K562 (cell line): Measurements from ENCODE around the gene CYSRT1. TPM values are rescaled to one million over a fixed set of nuclear protein-coding genes. Genes with fewer than 3 reads are reported as not detected.

Source experiments
- ATF1 ChIP-seq, 2 experiments: fragments of 450-650 bp in 1 of 2; IDR thresholded peaks; 2 replicates each; pipeline ENCODE4 v1.6.1; 2016; ENCODE audit warnings: missing compliant biosample characterization in 1 of 2, missing genetic modification characterization in 1 of 2
- CCNT2 ChIP-seq: IDR thresholded peaks from 2 replicates; pipeline ENCODE4 v1.6.1; 2011; ENCODE audit warnings: borderline replicate concordance, low read depth, mild to moderate bottlenecking, moderate library complexity, mixed read lengths, low read length; ENCODE audit not compliant: insufficient read length; ENCODE audit errors: extremely low read depth
- CXXC5 ChIP-seq: fragments of 250-450 bp; sonication (Bioruptor Pico); IDR thresholded peaks from 2 replicates; pipeline ENCODE4 v1.8.0; 2022; ENCODE audit warnings: inconsistent platforms, mild to moderate bottlenecking, moderate library complexity
- GATAD2B ChIP-seq: fragments of 450-650 bp; IDR thresholded peaks from 2 replicates; pipeline ENCODE4 v1.6.1; 2017; ENCODE audit warnings: mild to moderate bottlenecking, borderline replicate concordance
- KAT7 ChIP-seq: sonication (generic); formaldehyde crosslinking; IDR thresholded peaks from 2 replicates; pipeline ENCODE4 v1.8.0; 2022; ENCODE audit warnings: missing genetic modification reagents, mild to moderate bottlenecking, borderline replicate concordance
- MTA3 ChIP-seq: fragments of 450-650 bp; formaldehyde crosslinking; IDR thresholded peaks from 2 replicates; pipeline ENCODE4 v1.6.1; 2017; ENCODE audit warnings: mild to moderate bottlenecking, borderline replicate concordance
- NFYB ChIP-seq: IDR thresholded peaks from 2 replicates; pipeline ENCODE4 v1.6.1; 2011; ENCODE audit warnings: mild to moderate bottlenecking, moderate library complexity; ENCODE audit not compliant: insufficient read length; ENCODE audit errors: extremely low read depth
- NRF1 ChIP-seq, 2 experiments: fragments of 450-650 bp; IDR thresholded peaks in 1 of 2; conservative IDR thresholded peaks in 1 of 2; 2 replicates each; pipeline ENCODE4 v1.6.1; 2014; ENCODE audit warnings: mild to moderate bottlenecking in 2 of 2
- POLR2B ChIP-seq: fragments of 450-650 bp; IDR thresholded peaks from 2 replicates; pipeline ENCODE4 v1.6.1; 2018; ENCODE audit warnings: low read depth; ENCODE audit not compliant: partially characterized antibody
- RAD51 ChIP-seq: fragments of 450-650 bp; IDR thresholded peaks from 2 replicates; pipeline ENCODE4 v1.7.1; 2016; ENCODE audit warnings: low read depth, mild to moderate bottlenecking, borderline replicate concordance
- SP1 ChIP-seq: sonication (generic); formaldehyde crosslinking; IDR thresholded peaks from 2 replicates; pipeline ENCODE4 v1.8.1; 2022; ENCODE audit warnings: mild to moderate bottlenecking, missing genetic modification reagents
- SP2 ChIP-seq: IDR thresholded peaks from 2 replicates; pipeline ENCODE4 v1.6.1; 2011; ENCODE audit warnings: mild to moderate bottlenecking, low read depth, low read length, moderate library complexity; ENCODE audit not compliant: poor library complexity, severe bottlenecking; ENCODE audit errors: extremely low read depth
- TAF1 ChIP-seq: IDR thresholded peaks from 2 replicates; pipeline ENCODE4 v1.6.1; 2011; ENCODE audit warnings: mild to moderate bottlenecking, low read length, moderate library complexity; ENCODE audit not compliant: insufficient read depth, control insufficient read depth, severe bottlenecking; ENCODE audit errors: extremely low read depth
- ZNF583 ChIP-seq: fragments of 250-450 bp; sonication (Bioruptor Pico); IDR thresholded peaks from 2 replicates; pipeline ENCODE4 v1.4.0; 2020
- ZNF785 ChIP-seq: fragments of 250-450 bp; sonication (Bioruptor Pico); IDR thresholded peaks from 2 replicates; pipeline ENCODE4 v1.4.0; 2020; ENCODE audit warnings: mild to moderate bottlenecking
- polyA plus RNA-seq, 8 experiments: library from polyadenylated mRNA; depleted of rRNA in 4 of 8; stranded (reverse) in 5 of 8; unstranded in 3 of 8; fragments of >200 nt; fragmentation: Nextera tagmentation in 2 of 8; fragmentation: Illumina TruSeq in 1 of 8; extraction: Ambion mirVana in 2 of 8; extraction: Trizol in 1 of 8; gene quantifications; 2 replicates each; pipeline versions ENCODE4 v1.2.1 to v1.2.3, GENCODE V29; 2011 to 2014; ENCODE audit warnings: inconsistent platforms in 1 of 8, missing spikeins in 1 of 8
- total RNA-seq, 7 experiments: library from RNA; depleted of rRNA in 6 of 7; stranded (reverse); fragments of >200 nt in 6 of 7; fragmentation: Illumina TruSeq in 2 of 7; extraction: Trizol in 2 of 7; gene quantifications; 2 replicates each; pipeline versions ENCODE4 v1.2.1 to v1.2.3, GENCODE V29; 2011 to 2021; ENCODE audit warnings: low replicate concordance in 1 of 7
- TF ChIP-seq, protein P1 (sequence below): sonication (generic); formaldehyde crosslinking; IDR thresholded peaks from 2 replicates; pipeline ENCODE4 v1.9.0; 2022; ENCODE audit warnings: mild to moderate bottlenecking, missing genetic modification reagents
- TF ChIP-seq, protein P2 (sequence below): fragments of 250-450 bp; sonication (Bioruptor Pico); IDR thresholded peaks from 2 replicates; pipeline ENCODE4 v1.4.0; 2020; ENCODE audit warnings: mild to moderate bottlenecking
- TF ChIP-seq, protein P3 (sequence below): fragments of 450-650 bp; IDR thresholded peaks from 2 replicates; pipeline ENCODE4 v1.7.1; 2018; ENCODE audit warnings: mild to moderate bottlenecking, low read depth; ENCODE audit not compliant: partially characterized antibody
- TF ChIP-seq, protein P4 (sequence below), 2 experiments: fragments of 450-650 bp; IDR thresholded peaks; 2 replicates each; pipeline ENCODE4 v1.6.1; 2016

Gene CYSRT1
- total and polyA plus RNA-seq, 9 of the 15 experiments (the other 6 are each of a cell fraction or from before 2014, with no cell fraction given), result 0.04 to 1.4 (median 0.42) TPM; not detected in 3

DNA sequence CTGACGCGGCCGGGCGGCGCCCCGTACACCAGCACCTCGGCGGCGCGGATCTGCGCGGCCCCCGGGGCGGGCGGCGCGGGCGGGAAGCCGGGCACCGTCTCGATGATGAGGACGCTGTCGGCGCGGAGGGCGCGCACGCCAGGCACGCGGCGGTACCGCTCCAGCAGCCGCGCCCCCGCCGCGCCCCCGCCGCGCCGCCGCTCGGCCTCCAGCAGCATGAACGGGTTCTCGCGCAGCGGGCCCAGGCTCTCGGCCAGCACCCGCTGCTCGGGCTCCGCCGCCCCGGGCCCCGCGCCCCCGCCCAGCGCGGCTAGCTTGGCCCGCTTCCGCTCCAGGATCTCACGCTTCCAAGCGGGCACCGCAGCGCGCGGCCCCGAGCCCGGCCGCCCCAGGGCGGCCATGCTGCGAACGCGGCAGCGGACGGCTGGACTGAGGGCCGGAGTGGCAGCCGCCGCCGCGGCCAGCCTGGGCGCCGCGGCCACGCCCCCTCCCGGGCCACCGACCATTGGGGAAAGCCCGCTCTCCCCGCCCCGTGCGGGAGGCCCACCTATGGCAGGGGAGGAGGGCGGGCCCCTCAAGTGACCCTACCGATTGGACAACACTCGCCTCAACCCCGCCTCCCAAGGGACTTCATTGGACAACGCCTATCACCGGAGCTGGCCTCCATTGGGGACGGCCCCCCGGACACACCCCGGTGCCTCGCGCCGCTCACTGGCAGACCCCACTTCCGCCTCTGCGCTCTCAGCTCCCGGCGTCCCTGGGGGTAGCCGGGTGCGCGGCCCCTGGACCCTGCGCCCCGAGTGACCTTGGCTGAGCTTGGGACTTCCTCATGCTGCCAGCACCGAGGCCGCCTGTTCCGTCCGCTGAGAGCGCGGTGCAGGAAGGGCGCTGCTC is 24.4 kb upstream of the CYSRT1 start, which contains the start of gene TPRN (continued):
- TF ChIP-seq SP2 (peak; percentile 86), GATAD2B (peak; percentile 84), ATF1 (CRISPR knock-in tag; IDR thresholded peaks at IDR 0.05) (no peak), ATF1 (tag; IDR thresholded peaks at IDR 0.05) (peak; percentile 63), RAD51 (no peak), MTA3 (peak; percentile 96), KAT7 (CRISPR knock-in tag) (peak; percentile 79; the same call in 1 of the 2 replicates), CXXC5 (CRISPR knock-in tag) (peak; percentile 82; the same call in 1 of the 2 replicates), NRF1 (conservative IDR thresholded peaks at IDR 0.05 in 1 of 2, IDR thresholded peaks at IDR 0.05 in 1 of 2) (peak; percentile 88 to 90), ZNF785 (CRISPR knock-in tag) (no peak), TAF1 (peak; percentile 96), SP1 (peak; percentile 96), POLR2B (peak; percentile 76), CCNT2 (peak; percentile 93), NFYB (peak; percentile 95), ZNF583 (CRISPR knock-in tag) (0 out of 2 replicates have a peak, but pooled peaks have one; percentile 34)
- TF ChIP-seq, protein P1, sequence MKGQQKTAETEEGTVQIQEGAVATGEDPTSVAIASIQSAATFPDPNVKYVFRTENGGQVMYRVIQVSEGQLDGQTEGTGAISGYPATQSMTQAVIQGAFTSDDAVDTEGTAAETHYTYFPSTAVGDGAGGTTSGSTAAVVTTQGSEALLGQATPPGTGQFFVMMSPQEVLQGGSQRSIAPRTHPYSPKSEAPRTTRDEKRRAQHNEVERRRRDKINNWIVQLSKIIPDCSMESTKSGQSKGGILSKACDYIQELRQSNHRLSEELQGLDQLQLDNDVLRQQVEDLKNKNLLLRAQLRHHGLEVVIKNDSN, result peak; percentile 69
- TF ChIP-seq, protein P2, sequence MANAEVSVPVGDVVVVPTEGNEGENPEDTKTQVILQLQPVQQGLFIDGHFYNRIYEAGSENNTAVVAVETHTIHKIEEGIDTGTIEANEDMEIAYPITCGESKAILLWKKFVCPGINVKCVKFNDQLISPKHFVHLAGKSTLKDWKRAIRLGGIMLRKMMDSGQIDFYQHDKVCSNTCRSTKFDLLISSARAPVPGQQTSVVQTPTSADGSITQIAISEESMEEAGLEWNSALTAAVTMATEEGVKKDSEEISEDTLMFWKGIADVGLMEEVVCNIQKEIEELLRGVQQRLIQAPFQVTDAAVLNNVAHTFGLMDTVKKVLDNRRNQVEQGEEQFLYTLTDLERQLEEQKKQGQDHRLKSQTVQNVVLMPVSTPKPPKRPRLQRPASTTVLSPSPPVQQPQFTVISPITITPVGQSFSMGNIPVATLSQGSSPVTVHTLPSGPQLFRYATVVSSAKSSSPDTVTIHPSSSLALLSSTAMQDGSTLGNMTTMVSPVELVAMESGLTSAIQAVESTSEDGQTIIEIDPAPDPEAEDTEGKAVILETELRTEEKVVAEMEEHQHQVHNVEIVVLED (CRISPR knock-in tag), result no peak
- TF ChIP-seq, protein P3, sequence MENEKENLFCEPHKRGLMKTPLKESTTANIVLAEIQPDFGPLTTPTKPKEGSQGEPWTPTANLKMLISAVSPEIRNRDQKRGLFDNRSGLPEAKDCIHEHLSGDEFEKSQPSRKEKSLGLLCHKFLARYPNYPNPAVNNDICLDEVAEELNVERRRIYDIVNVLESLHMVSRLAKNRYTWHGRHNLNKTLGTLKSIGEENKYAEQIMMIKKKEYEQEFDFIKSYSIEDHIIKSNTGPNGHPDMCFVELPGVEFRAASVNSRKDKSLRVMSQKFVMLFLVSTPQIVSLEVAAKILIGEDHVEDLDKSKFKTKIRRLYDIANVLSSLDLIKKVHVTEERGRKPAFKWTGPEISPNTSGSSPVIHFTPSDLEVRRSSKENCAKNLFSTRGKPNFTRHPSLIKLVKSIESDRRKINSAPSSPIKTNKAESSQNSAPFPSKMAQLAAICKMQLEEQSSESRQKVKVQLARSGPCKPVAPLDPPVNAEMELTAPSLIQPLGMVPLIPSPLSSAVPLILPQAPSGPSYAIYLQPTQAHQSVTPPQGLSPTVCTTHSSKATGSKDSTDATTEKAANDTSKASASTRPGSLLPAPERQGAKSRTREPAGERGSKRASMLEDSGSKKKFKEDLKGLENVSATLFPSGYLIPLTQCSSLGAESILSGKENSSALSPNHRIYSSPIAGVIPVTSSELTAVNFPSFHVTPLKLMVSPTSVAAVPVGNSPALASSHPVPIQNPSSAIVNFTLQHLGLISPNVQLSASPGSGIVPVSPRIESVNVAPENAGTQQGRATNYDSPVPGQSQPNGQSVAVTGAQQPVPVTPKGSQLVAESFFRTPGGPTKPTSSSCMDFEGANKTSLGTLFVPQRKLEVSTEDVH, result peak; percentile 66
- TF ChIP-seq, protein P4, sequence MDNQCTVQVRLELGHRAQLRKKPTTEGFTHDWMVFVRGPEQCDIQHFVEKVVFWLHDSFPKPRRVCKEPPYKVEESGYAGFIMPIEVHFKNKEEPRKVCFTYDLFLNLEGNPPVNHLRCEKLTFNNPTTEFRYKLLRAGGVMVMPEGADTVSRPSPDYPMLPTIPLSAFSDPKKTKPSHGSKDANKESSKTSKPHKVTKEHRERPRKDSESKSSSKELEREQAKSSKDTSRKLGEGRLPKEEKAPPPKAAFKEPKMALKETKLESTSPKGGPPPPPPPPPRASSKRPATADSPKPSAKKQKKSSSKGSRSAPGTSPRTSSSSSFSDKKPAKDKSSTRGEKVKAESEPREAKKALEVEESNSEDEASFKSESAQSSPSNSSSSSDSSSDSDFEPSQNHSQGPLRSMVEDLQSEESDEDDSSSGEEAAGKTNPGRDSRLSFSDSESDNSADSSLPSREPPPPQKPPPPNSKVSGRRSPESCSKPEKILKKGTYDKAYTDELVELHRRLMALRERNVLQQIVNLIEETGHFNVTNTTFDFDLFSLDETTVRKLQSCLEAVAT (IDR thresholded peaks at IDR 0.05), result no peak
